HG02571 (cell line): ENCODE data around the gene TAC3.
"Not testable (repeated sequence)": the region's sequence is repeated elsewhere in the genome, so short reads cannot be mapped to it uniquely, and the experiment has no call there.

ENCODE experiments used
- ATAC-seq: cut with Tn5 transposase; IDR thresholded peaks from one replicate; pipeline ENCODE4 v1.9.1; 2021; ENCODE audit warnings: mild to moderate bottlenecking, moderate library complexity; ENCODE audit not compliant: unreplicated experiment

TAC3 gene

GRCh38 chr12:57016348-57016747 lies at the start of gene TAC3:
Gene TAC3 (minus strand): TSS chr12:57016529. CDS start chr12:57015797, 732 bp downstream.
- ATAC-seq = no peak

- peak; percentile 76 for ATAC-seq
Observed at GRCh38 chr12:57063991-57064685, 47.8 kb upstream of the TAC3 start.

GRCh38 chr12:57058454-57058853 lies 42.1 kb upstream of the TAC3 start:
- ATAC-seq = no peak

- no peak for ATAC-seq
Observed at GRCh38 chr12:57057067-57057751, 40.9 kb upstream of the TAC3 start.

- no peak for ATAC-seq
Observed at GRCh38 chr12:57055824-57056223, 39.5 kb upstream of the TAC3 start.

GRCh38 chr12:57053901-57054300 lies 37.6 kb upstream of the TAC3 start:
- ATAC-seq = not testable (repeated sequence)

GRCh38 chr12:57053146-57053545 lies 36.8 kb upstream of the TAC3 start:
- ATAC-seq = not testable (repeated sequence)

- ATAC-seq = no peak
Observed at GRCh38 chr12:57051011-57051410, 34.7 kb upstream of the TAC3 start.

- no peak for ATAC-seq
Observed at GRCh38 chr12:57049890-57050289, 33.6 kb upstream of the TAC3 start, which contains the start of gene MYO1A. Gene MYO1A (minus strand): TSS chr12:57050129. CDS start chr12:57048323, 1,806 bp downstream.

GRCh38 chr12:57049119-57049446 lies 32.8 kb upstream of the TAC3 start:
- ATAC-seq = no peak

- no peak for ATAC-seq
Observed at GRCh38 chr12:57048423-57049118, 32.2 kb upstream of the TAC3 start.

- ATAC-seq = no peak
Observed at GRCh38 chr12:57047981-57048380, 31.7 kb upstream of the TAC3 start.

GRCh38 chr12:57046947-57047890 lies 30.9 kb upstream of the TAC3 start:
- ATAC-seq = no peak

GRCh38 chr12:57046086-57046791 lies 29.9 kb upstream of the TAC3 start:
- ATAC-seq = no peak

- ATAC-seq = no peak
Observed at GRCh38 chr12:57044889-57045288, 28.6 kb upstream of the TAC3 start.

GRCh38 chr12:57044468-57044867 lies 28.1 kb upstream of the TAC3 start:
- ATAC-seq = no peak

- ATAC-seq = no peak
Observed at GRCh38 chr12:57042695-57043094, 26.4 kb upstream of the TAC3 start.

- ATAC-seq = no peak
Observed at GRCh38 chr12:57040750-57041149, 24.4 kb upstream of the TAC3 start.

- no peak for ATAC-seq
Observed at GRCh38 chr12:57040211-57040610, 23.9 kb upstream of the TAC3 start.
